AG10803 (cell line): Measurements from ENCODE around the gene HHIP.
A peak's percentile ranks its signal among the peaks of the same experiment; 100 is the strongest.

ENCODE experiments used
- DNase-seq: peaks from one replicate; pipeline ENCODE4 v3.0.0; 2010; ENCODE audit warnings: low read depth
- H3K4me3 ChIP-seq: 2 replicates; pipeline ENCODE4 v1.5.1; 2011; ENCODE audit warnings: mild to moderate bottlenecking, low read length, control low read depth
- CTCF ChIP-seq: conservative IDR thresholded peaks from 2 replicates; pipeline ENCODE4 v1.5.1; 2011; ENCODE audit warnings: mild to moderate bottlenecking, low read length, control low read depth, inconsistent platforms

The HHIP gene

GRCh38 chr4:144705601-144706590, 59.9 kb downstream of the HHIP start:
- no peak for DNase-seq
- H3K4me3 ChIP-seq = no peak overlapping the region
- TF ChIP-seq CTCF = no peak

GRCh38 chr4:144709159-144709558, 63.2 kb downstream of the HHIP start:
- no peak overlapping the region for H3K4me3 ChIP-seq
- no peak for TF ChIP-seq CTCF
- DNase-seq = peak; percentile 47

GRCh38 chr4:144709793-144710525, 64.0 kb downstream of the HHIP start:
- no peak overlapping the region for H3K4me3 ChIP-seq
- DNase-seq = peak; percentile 53
- TF ChIP-seq CTCF = no peak

GRCh38 chr4:144710526-144710912, 64.6 kb downstream of the HHIP start:
- DNase-seq = no peak
- no peak overlapping the region for H3K4me3 ChIP-seq
- TF ChIP-seq CTCF = no peak

GRCh38 chr4:144711700-144712456, 65.9 kb downstream of the HHIP start:
- DNase-seq = no peak
- TF ChIP-seq CTCF = no peak
- no peak overlapping the region for H3K4me3 ChIP-seq

GRCh38 chr4:144712775-144713174, 66.8 kb downstream of the HHIP start:
- peak; percentile 27 for DNase-seq
- H3K4me3 ChIP-seq = no peak overlapping the region
- TF ChIP-seq CTCF = no peak
